DND-41 (cell line): ENCODE data around the gene MAP7.

Experiments used
- CTCF ChIP-seq: IDR thresholded peaks from 2 replicates; pipeline ENCODE4 v1.5.1; 2012; ENCODE audit warnings: borderline replicate concordance, low read length, moderate library complexity, mild to moderate bottlenecking; ENCODE audit not compliant: poor library complexity, severe bottlenecking; ENCODE audit errors: extremely low read depth
- EZH2 ChIP-seq: IDR thresholded peaks from 3 replicates; pipeline ENCODE4 v1.6.1; 2012; ENCODE audit warnings: borderline replicate concordance, low read depth, mild to moderate bottlenecking, moderate library complexity, low read length, inconsistent platforms; ENCODE audit not compliant: severe bottlenecking

- TF ChIP-seq CTCF (no peak), EZH2 (no peak)
These were observed 76.0 kb downstream of the MAP7 start for GRCh38 chr6:136474241-136474640.
